SH-SY5Y (cell line): ENCODE data around the gene ZNF346.

Experiments
- GATA2 ChIP-seq: IDR thresholded peaks from 2 replicates; pipeline ENCODE4 v1.6.1; 2011; ENCODE audit warnings: mild to moderate bottlenecking, low read depth, low read length
- GATA3 ChIP-seq: IDR thresholded peaks from 2 replicates; pipeline ENCODE4 v1.6.1; 2011; ENCODE audit warnings: low read depth, mild to moderate bottlenecking, low read length, moderate library complexity

GRCh38 chr5:177044641-177045040, 22.1 kb downstream of the ZNF346 start:
- TF ChIP-seq GATA3 (no peak), GATA2 (no peak)
